ENCODE measurements around the gene ATG5.

Gene ATG5

GRCh38 chr6:106197441-106197840, 128.1 kb downstream of the ATG5 start:
- H3K9me2 ChIP-seq (replicated peaks; ENCODE audit: control insufficient read depth, low read length): no peaks in the 10 kb centered on the region
- no peak overlapping the region for H3K4me3 ChIP-seq (ENCODE audit: low read length)
- H3K27ac ChIP-seq (ENCODE audit: low read depth, low read length): no peak overlapping the region
- H3K79me2 ChIP-seq (ENCODE audit: control insufficient read depth, low read length): no peaks in the 10 kb centered on the region
- no peaks in the 10 kb centered on the region for H3K4me1 ChIP-seq (ENCODE audit: control insufficient read depth, low read length)
- H3F3A ChIP-seq (ENCODE audit: control insufficient read depth, insufficient read depth): no peaks in the 10 kb centered on the region
- no peak for TF ChIP-seq CTCF (IDR thresholded peaks at IDR 0.05; ENCODE audit: low read depth, low read length, poor library complexity, severe bottlenecking)
- TF ChIP-seq EZH2phosphoT487 (IDR thresholded peaks at IDR 0.05; ENCODE audit: borderline replicate concordance, low read length): no peak
- no peaks in the 10 kb centered on the region for H4K20me1 ChIP-seq (ENCODE audit: control insufficient read depth, insufficient read depth, low read depth, low read length)
- no peak overlapping the region for H3K4me2 ChIP-seq (ENCODE audit: low read length)
- H3K9me3 ChIP-seq (ENCODE audit: control insufficient read depth, insufficient read depth, low read length): no peaks in the 10 kb centered on the region
- H3K36me3 ChIP-seq (ENCODE audit: control insufficient read depth, low read length): peaks cover 22% of the 10 kb centered on the region
- no peaks in the 10 kb centered on the region for H3K27me3 ChIP-seq (ENCODE audit: control insufficient read depth, low read length)

GRCh38 chr6:106194949-106195921, 130.3 kb downstream of the ATG5 start:
- Histone ChIP-seq H3F3A (ENCODE audit: control insufficient read depth, insufficient read depth) (no peaks in the 10 kb centered on the region), H3K4me2 (ENCODE audit: low read length) (no peak overlapping the region), H3K27ac (ENCODE audit: low read depth, low read length) (no peak overlapping the region), H3K4me1 (ENCODE audit: control insufficient read depth, low read length) (no peaks in the 10 kb centered on the region), H3K27me3 (ENCODE audit: control insufficient read depth, low read length) (no peaks in the 10 kb centered on the region), H3K79me2 (ENCODE audit: control insufficient read depth, low read length) (no peaks in the 10 kb centered on the region), H3K9me2 (replicated peaks; ENCODE audit: control insufficient read depth, low read length) (no peaks in the 10 kb centered on the region), H3K4me3 (ENCODE audit: low read length) (no peak overlapping the region), H3K9me3 (ENCODE audit: control insufficient read depth, insufficient read depth, low read length) (no peaks in the 10 kb centered on the region), H4K20me1 (ENCODE audit: control insufficient read depth, insufficient read depth, low read depth, low read length) (no peaks in the 10 kb centered on the region), H3K36me3 (ENCODE audit: control insufficient read depth, low read length) (peaks cover 12% of the 10 kb centered on the region)
- no peak for TF ChIP-seq EZH2phosphoT487 (IDR thresholded peaks at IDR 0.05; ENCODE audit: borderline replicate concordance, low read length)
- TF ChIP-seq CTCF (IDR thresholded peaks at IDR 0.05; ENCODE audit: low read depth, low read length, poor library complexity, severe bottlenecking): no peak

GRCh38 chr6:106192824-106193223, 132.7 kb downstream of the ATG5 start:
- Histone ChIP-seq H3K27ac (ENCODE audit: low read depth, low read length) (no peak overlapping the region), H4K20me1 (ENCODE audit: control insufficient read depth, insufficient read depth, low read depth, low read length) (no peaks in the 10 kb centered on the region), H3F3A (ENCODE audit: control insufficient read depth, insufficient read depth) (no peaks in the 10 kb centered on the region), H3K36me3 (ENCODE audit: control insufficient read depth, low read length) (peaks cover 8% of the 10 kb centered on the region), H3K79me2 (ENCODE audit: control insufficient read depth, low read length) (no peaks in the 10 kb centered on the region), H3K9me3 (ENCODE audit: control insufficient read depth, insufficient read depth, low read length) (no peaks in the 10 kb centered on the region), H3K27me3 (ENCODE audit: control insufficient read depth, low read length) (no peaks in the 10 kb centered on the region), H3K4me1 (ENCODE audit: control insufficient read depth, low read length) (no peaks in the 10 kb centered on the region), H3K4me3 (ENCODE audit: low read length) (no peak overlapping the region), H3K9me2 (replicated peaks; ENCODE audit: control insufficient read depth, low read length) (no peaks in the 10 kb centered on the region), H3K4me2 (ENCODE audit: low read length) (no peak overlapping the region)
- TF ChIP-seq CTCF (IDR thresholded peaks at IDR 0.05; ENCODE audit: low read depth, low read length, poor library complexity, severe bottlenecking) (no peak), EZH2phosphoT487 (IDR thresholded peaks at IDR 0.05; ENCODE audit: borderline replicate concordance, low read length) (no peak)

All from DOHH2 (cell line).